HepG2 (cell line): ENCODE measurements around the gene IRF2. TPM values are rescaled to one million over a fixed set of nuclear protein-coding genes. Genes with fewer than 3 reads are reported as not detected.

Experiments used
- ATAC-seq: fragments of 200-7000 bp; cut with Tn5 transposase; 3 replicates; pipeline ENCODE4 v1.9.1; 2020; ENCODE audit warnings: mild to moderate bottlenecking, moderate library complexity
- BruUV-seq: library from RNA; stranded (reverse); fragments of 400-500 nt; replicated peaks from 2 replicates; lab custom pipeline; 2021; lab: Mats Ljungman, UMichigan
- CTCF ChIA-PET: fragments of 300-600 bp; formaldehyde crosslinking; extraction: SDS; loops from one replicate; lab custom pipeline; 2021; ENCODE audit warnings: low total read pairs, inconsistent platforms, low intra/inter-chr PET ratio; lab: Yijun Ruan, JAX
- POLR2A ChIA-PET: fragments of 350-600 bp; sonication (Branson Sonifier 250); formaldehyde crosslinking; loops from one replicate; lab custom pipeline; 2020; ENCODE audit warnings: antibody characterized with exemption, inconsistent platforms; lab: Yijun Ruan, JAX
- DNase-seq: peaks from one replicate; pipeline ENCODE4 v3.0.0-alpha.2; 2015; ENCODE audit warnings: low spot score
- FAIRE-seq: peaks from 3 replicates; lab custom pipeline; 2011; peaks lifted over from hg19 to GRCh38; lab: Jason Lieb, UNC
- H2AFZ ChIP-seq: one replicate; pipeline ENCODE4 v1.6.1; 2011; ENCODE audit warnings: low read length, inconsistent platforms
- H3K27ac ChIP-seq: fragments of 300-600 bp; 3 replicates; pipeline ENCODE4 v1.8.0; 2011; ENCODE audit warnings: mixed run types, mild to moderate bottlenecking, mixed read lengths, low read length, inconsistent platforms; ENCODE audit not compliant: insufficient read depth; ENCODE audit errors: extremely low read length
- H3K27me3 ChIP-seq, 2 experiments: fragments of 200-600 bp in 1 of 2; 2 replicates in 1 of 2; 3 replicates in 1 of 2; pipeline versions ENCODE4 v1.6.0 to v1.8.0; 2011; ENCODE audit warnings: low read length in 2 of 2, mild to moderate bottlenecking in 2 of 2, moderate library complexity in 2 of 2, inconsistent platforms in 1 of 2; ENCODE audit not compliant: insufficient read depth in 2 of 2, control insufficient read depth in 1 of 2
- H3K36me3 ChIP-seq, 2 experiments: fragments of 200-600 bp in 1 of 2; replicated peaks in 1 of 2; 2 replicates in 1 of 2; 3 replicates in 1 of 2; pipeline versions ENCODE4 v1.5.1 to v1.8.0; 2011; ENCODE audit warnings: low read length in 2 of 2, inconsistent platforms in 1 of 2; ENCODE audit not compliant: insufficient read depth in 2 of 2, control insufficient read depth in 1 of 2
- H3K4me1 ChIP-seq: 2 replicates; pipeline ENCODE4 v1.5.1; 2012; ENCODE audit warnings: low read length, inconsistent platforms; ENCODE audit not compliant: insufficient read depth
- H3K4me2 ChIP-seq: 2 replicates; pipeline ENCODE4 v1.6.0; 2011; ENCODE audit warnings: low read depth, low read length, inconsistent platforms
- H3K4me3 ChIP-seq, 3 experiments: fragments of 200-600 bp in 1 of 3; sonication (generic), shearing (Covaris generic) in 1 of 3; replicated peaks in 1 of 3; 2 replicates each; pipeline ENCODE4 v1.5.1; 2011 to 2016; ENCODE audit warnings: low read length in 3 of 3, inconsistent platforms in 2 of 3, low read depth in 2 of 3, mild to moderate bottlenecking in 2 of 3, control low read depth in 1 of 3, mixed read lengths in 1 of 3; ENCODE audit not compliant: insufficient read depth in 1 of 3
- H3K79me2 ChIP-seq: one replicate; pipeline ENCODE4 v1.6.1; 2011; ENCODE audit warnings: low read length, inconsistent platforms; ENCODE audit not compliant: insufficient read depth
- H3K9ac ChIP-seq: 2 replicates; pipeline ENCODE4 v1.6.0; 2011; ENCODE audit warnings: mild to moderate bottlenecking, low read depth, low read length, inconsistent platforms; ENCODE audit not compliant: insufficient read depth
- H3K9me3 ChIP-seq: 2 replicates; pipeline ENCODE4 v1.5.1; 2012; ENCODE audit warnings: mild to moderate bottlenecking, low read length
- H4K20me1 ChIP-seq: 2 replicates; pipeline ENCODE4 v1.6.0; 2011; ENCODE audit warnings: inconsistent platforms, mild to moderate bottlenecking, low read length, moderate library complexity; ENCODE audit not compliant: insufficient read depth
- CCDC6 ChIP-seq: sonication (generic); formaldehyde crosslinking; IDR thresholded peaks from 2 replicates; pipeline ENCODE4 v1.8.1; 2022; ENCODE audit warnings: mild to moderate bottlenecking, missing genetic modification reagents, moderate library complexity
- MIER3 ChIP-seq: IDR thresholded peaks from 2 replicates; pipeline ENCODE4 v1.6.1; 2016; ENCODE audit warnings: missing compliant biosample characterization, borderline replicate concordance
- WIZ ChIP-seq: sonication (generic); formaldehyde crosslinking; IDR thresholded peaks from 2 replicates; pipeline ENCODE4 v1.5.1; 2020; ENCODE audit warnings: mild to moderate bottlenecking, missing genetic modification reagents
- ZBTB20 ChIP-seq: sonication (generic); formaldehyde crosslinking; IDR thresholded peaks from 2 replicates; pipeline ENCODE4 v1.8.1; 2023; ENCODE audit warnings: missing genetic modification reagents, low read depth, mild to moderate bottlenecking, borderline replicate concordance
- ZNF546 ChIP-seq: sonication (generic); formaldehyde crosslinking; conservative IDR thresholded peaks from 2 replicates; pipeline ENCODE4 v1.8.1; 2023; ENCODE audit warnings: mild to moderate bottlenecking, missing genetic modification reagents
- WGBS: methylation state at CpG from one replicate; pipeline ENCODE4 v1.1.6; 2017; ENCODE audit warnings: low lambda C conversion rate; 5-methylcytosine and 5-hydroxymethylcytosine counted together
- in situ Hi-C: cut with HindIII; loops from 2 replicates; pipeline ENCODE4 v1.10.0; 2017; ENCODE audit warnings: low pct_unique_long_range_greater_than_20kb; ENCODE audit not compliant: extremely low pct_ligation_motif_present
- intact Hi-C: fragments of 100-400 bp; cut with micrococcal nuclease; formaldehyde crosslinking; loops from one replicate; pipeline ENCODE4 v1.10.0; 2022; ENCODE audit not compliant: unreplicated experiment
- polyA plus RNA-seq, 8 experiments: library from polyadenylated mRNA; depleted of rRNA in 3 of 8; stranded (reverse) in 7 of 8; unstranded in 1 of 8; fragments of >200 nt; fragmentation: Illumina TruSeq in 4 of 8; extraction: Trizol in 4 of 8; gene quantifications; 2 replicates each; pipeline versions ENCODE4 v1.2.1 to v1.2.3, GENCODE V29; 2011 to 2016; ENCODE audit warnings: low read depth in 4 of 8, missing spikeins in 1 of 8, mixed read lengths in 1 of 8; ENCODE audit not compliant: insufficient read depth in 1 of 8
- total RNA-seq, 5 experiments: library from RNA; depleted of rRNA; stranded (reverse); fragments of >200 nt; fragmentation: Illumina TruSeq; extraction: Trizol; gene quantifications; 2 replicates each; pipeline ENCODE4 v1.2.3, GENCODE V29; 2016; ENCODE audit warnings: low read depth in 1 of 5
- TF ChIP-seq, protein P1 (sequence below): IDR thresholded peaks from 2 replicates; pipeline ENCODE4 v1.4.0; 2020; ENCODE audit warnings: mild to moderate bottlenecking, missing genetic modification reagents
- TF ChIP-seq, protein P2 (sequence below): IDR thresholded peaks from 2 replicates; pipeline ENCODE4 v1.6.1; 2016; ENCODE audit warnings: mild to moderate bottlenecking, missing biosample characterization, missing genetic modification reagents

The IRF2 gene
- total and polyA plus RNA-seq, 2 of the 13 experiments (the other 11 are each of a cell fraction or from before 2014, with no cell fraction given) = 15.5 to 28.8 TPM

DNA sequence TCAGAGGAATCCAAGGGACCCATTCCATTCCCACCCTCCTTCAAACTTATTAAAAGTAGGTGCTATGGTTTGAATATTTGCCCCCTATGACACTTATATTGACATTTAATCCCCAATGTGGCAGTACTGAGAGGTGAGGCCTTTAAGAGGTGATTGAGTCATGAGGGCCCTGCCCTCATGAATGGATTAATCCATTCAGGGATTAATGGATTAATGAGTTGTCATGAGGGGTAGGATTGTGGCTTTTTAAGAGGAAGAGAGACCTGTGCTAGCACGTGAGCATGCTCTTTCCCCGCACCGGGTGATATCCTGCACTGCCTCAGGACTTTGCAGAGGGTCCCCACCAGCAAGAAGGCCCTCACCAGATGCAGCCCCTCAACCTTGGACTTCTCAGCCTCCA, 50.1 kb downstream of the IRF2 start:
- DNase-seq (no peak), ATAC-seq (no peak), FAIRE-seq (no peak)
- ChIA-PET POLR2A (no interaction called here), CTCF (no interaction called here)
- peaks cover 17 to 69% of the 10 kb centered on the region in 2 experiments for H3K36me3 ChIP-seq
- no peaks in the 10 kb centered on the region for H3K9me3 ChIP-seq
- H3K4me1 ChIP-seq = peaks cover 10% of the 10 kb centered on the region
- no peaks in the 10 kb centered on the region for H4K20me1 ChIP-seq
- peaks cover 9% of the 10 kb centered on the region for H3K79me2 ChIP-seq
- in situ Hi-C loops = no loop called here
- intact Hi-C loops = no loop called here
- WGBS = 93% methylated on average over 3 of the region's 3 CpGs
- H3K27ac ChIP-seq = no peak overlapping the region
- no TSS peak for BruUV-seq
- no peak overlapping the region for H3K4me3 ChIP-seq
- no peaks in the 10 kb centered on the region for H3K27me3 ChIP-seq
- H3K4me2 ChIP-seq = no peak overlapping the region
- TF ChIP-seq MIER3 (CRISPR knock-in tag) = no peak
- TF ChIP-seq ZBTB20 (CRISPR knock-in tag) = no peak
- TF ChIP-seq WIZ = no peak
- no peak for TF ChIP-seq CCDC6 (CRISPR knock-in tag)
- no peak overlapping the region for H2AFZ ChIP-seq
- H3K9ac ChIP-seq = no peak overlapping the region

DNA sequence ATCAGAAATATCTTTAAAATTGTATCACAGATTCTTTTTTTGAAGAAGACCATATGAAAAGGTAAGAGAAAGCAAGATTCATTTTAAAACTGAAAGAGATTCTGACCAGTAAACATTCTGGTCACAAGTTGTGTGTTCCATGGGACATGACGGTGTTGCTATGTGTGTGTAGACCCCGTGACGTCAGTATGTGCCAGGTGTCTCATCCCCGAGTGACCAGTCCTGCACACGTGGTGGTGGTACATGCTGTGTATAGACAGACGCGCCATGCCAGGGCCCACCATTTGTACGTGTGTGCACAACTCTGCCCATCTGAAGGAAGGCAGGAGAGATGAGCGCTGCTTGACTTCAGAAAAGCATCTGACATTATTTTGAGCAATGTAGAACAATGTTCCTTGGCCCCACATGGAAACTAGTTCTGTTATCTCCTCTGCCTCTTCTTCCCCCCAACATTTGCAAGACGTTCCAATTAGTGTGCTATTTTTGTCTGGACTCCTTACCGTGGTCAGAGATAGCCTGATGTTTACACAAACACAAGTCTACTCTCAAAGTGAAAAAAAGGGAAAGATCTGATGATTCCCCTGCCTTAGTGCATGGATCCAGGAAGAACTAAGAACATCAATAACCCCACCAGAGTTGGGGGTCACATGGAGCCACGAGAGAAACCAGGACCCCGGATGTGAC, 51.2 kb downstream of the IRF2 start:
- no TSS peak for BruUV-seq
- Histone ChIP-seq H3K27me3 (no peaks in the 10 kb centered on the region), H3K4me2 (no peak overlapping the region), H3K27ac (no peak overlapping the region), H4K20me1 (no peaks in the 10 kb centered on the region), H3K4me1 (peaks cover 10% of the 10 kb centered on the region), H3K9ac (no peak overlapping the region), H3K9me3 (no peaks in the 10 kb centered on the region), H3K4me3 (no peak overlapping the region), H3K79me2 (peaks cover 9% of the 10 kb centered on the region), H3K36me3 (peaks cover 18 to 74% of the 10 kb centered on the region in 2 experiments), H2AFZ (no peak overlapping the region)
- intact Hi-C loops = no loop called here
- DNase-seq = no peak
- ChIA-PET POLR2A (no interaction called here), CTCF (no interaction called here)
- in situ Hi-C loops = no loop called here
- WGBS = 98% methylated on average over 12 of the region's 13 CpGs
- TF ChIP-seq, protein P1, sequence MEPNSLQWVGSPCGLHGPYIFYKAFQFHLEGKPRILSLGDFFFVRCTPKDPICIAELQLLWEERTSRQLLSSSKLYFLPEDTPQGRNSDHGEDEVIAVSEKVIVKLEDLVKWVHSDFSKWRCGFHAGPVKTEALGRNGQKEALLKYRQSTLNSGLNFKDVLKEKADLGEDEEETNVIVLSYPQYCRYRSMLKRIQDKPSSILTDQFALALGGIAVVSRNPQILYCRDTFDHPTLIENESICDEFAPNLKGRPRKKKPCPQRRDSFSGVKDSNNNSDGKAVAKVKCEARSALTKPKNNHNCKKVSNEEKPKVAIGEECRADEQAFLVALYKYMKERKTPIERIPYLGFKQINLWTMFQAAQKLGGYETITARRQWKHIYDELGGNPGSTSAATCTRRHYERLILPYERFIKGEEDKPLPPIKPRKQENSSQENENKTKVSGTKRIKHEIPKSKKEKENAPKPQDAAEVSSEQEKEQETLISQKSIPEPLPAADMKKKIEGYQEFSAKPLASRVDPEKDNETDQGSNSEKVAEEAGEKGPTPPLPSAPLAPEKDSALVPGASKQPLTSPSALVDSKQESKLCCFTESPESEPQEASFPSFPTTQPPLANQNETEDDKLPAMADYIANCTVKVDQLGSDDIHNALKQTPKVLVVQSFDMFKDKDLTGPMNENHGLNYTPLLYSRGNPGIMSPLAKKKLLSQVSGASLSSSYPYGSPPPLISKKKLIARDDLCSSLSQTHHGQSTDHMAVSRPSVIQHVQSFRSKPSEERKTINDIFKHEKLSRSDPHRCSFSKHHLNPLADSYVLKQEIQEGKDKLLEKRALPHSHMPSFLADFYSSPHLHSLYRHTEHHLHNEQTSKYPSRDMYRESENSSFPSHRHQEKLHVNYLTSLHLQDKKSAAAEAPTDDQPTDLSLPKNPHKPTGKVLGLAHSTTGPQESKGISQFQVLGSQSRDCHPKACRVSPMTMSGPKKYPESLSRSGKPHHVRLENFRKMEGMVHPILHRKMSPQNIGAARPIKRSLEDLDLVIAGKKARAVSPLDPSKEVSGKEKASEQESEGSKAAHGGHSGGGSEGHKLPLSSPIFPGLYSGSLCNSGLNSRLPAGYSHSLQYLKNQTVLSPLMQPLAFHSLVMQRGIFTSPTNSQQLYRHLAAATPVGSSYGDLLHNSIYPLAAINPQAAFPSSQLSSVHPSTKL = no peak
- TF ChIP-seq ZNF546 = no peak
- TF ChIP-seq, protein P2, sequence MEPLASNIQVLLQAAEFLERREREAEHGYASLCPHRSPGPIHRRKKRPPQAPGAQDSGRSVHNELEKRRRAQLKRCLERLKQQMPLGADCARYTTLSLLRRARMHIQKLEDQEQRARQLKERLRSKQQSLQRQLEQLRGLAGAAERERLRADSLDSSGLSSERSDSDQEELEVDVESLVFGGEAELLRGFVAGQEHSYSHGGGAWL (CRISPR knock-in tag) = no peak
- ATAC-seq = no peak
- no peak for FAIRE-seq
